Brain microvascular endothelial cell (primary cell): ENCODE results near the gene SFRP2.

ENCODE experiments used
- DNase-seq: peaks from one replicate; pipeline ENCODE4 v3.0.0-alpha.2; 2020
- H3K27ac ChIP-seq: fragments of 250-450 bp; sonication (Bioruptor Pico); 2 replicates; pipeline ENCODE4 v1.5.1; 2020; ENCODE audit warnings: mild to moderate bottlenecking, moderate library complexity
- H3K27me3 ChIP-seq: fragments of 250-450 bp; sonication (Bioruptor Pico); replicated peaks from 2 replicates; pipeline ENCODE4 v1.5.1; 2020; ENCODE audit warnings: mild to moderate bottlenecking
- H3K36me3 ChIP-seq: fragments of 250-450 bp; sonication (Bioruptor Pico); replicated peaks from 2 replicates; pipeline ENCODE4 v1.5.1; 2020; ENCODE audit warnings: mild to moderate bottlenecking
- H3K4me3 ChIP-seq: 2 replicates; pipeline ENCODE4 v1.5.1; 2011; ENCODE audit warnings: low read depth, mild to moderate bottlenecking, control low read depth, low read length, moderate library complexity
- CTCF ChIP-seq: IDR thresholded peaks from 2 replicates; pipeline ENCODE4 v1.5.1; 2011; ENCODE audit warnings: low read depth, mild to moderate bottlenecking, moderate library complexity, low read length, control low read depth, inconsistent platforms; ENCODE audit errors: missing control alignments
- in situ Hi-C: cut with HindIII; loops from 2 replicates; pipeline ENCODE4 v1.10.0; 2017; ENCODE audit warnings: low sequenced_read_pairs, low pct_ligation_motif_present

SFRP2 gene

GRCh38 chr4:153731239-153731638 lies 57.6 kb downstream of the SFRP2 start:
- peak; percentile 79 for DNase-seq
- no peak for TF ChIP-seq CTCF
- Histone ChIP-seq H3K27me3 (no peaks in the 10 kb centered on the region), H3K36me3 (no peaks in the 10 kb centered on the region), H3K27ac (peak overlapping the region; percentile 23), H3K4me3 (no peak overlapping the region)
- in situ Hi-C loops, result no loop called here
